Measurements from ENCODE around the gene THOC3.
"Not testable (repeated sequence)": the region's sequence is repeated elsewhere in the genome, so short reads cannot be mapped to it uniquely, and the experiment has no call there.

Gene THOC3

GRCh38 chr5:175921061-175921730, 46.9 kb downstream of the THOC3 start:
- Mint-ChIP-seq H3K27me3 (no peaks in the 10 kb centered on the region), H3K4me1 (no peaks in the 10 kb centered on the region), H3K9me3 (no peaks in the 10 kb centered on the region), H3K36me3 (ENCODE audit: insufficient read depth) (peaks cover 2% of the 10 kb centered on the region), H3K27ac (ENCODE audit: low read depth) (no peak overlapping the region), H3K4me3 (no peak overlapping the region)
- DNase-seq (ENCODE audit: low spot score in 2 of 2) = no peak
- no peak for ATAC-seq (replicated peaks; ENCODE audit: extremely low read depth, poor library complexity, severe bottlenecking)

GRCh38 chr5:175920231-175920811, 47.8 kb downstream of the THOC3 start:
- no peaks in the 10 kb centered on the region for H3K27me3 Mint-ChIP-seq

GRCh38 chr5:175915066-175916037, 52.8 kb downstream of the THOC3 start:
- not testable (repeated sequence) for H3K27me3 Mint-ChIP-seq; H3K36me3 Mint-ChIP-seq (ENCODE audit: insufficient read depth); H3K9me3 Mint-ChIP-seq; DNase-seq (ENCODE audit: low spot score in 2 of 2); H3K4me1 Mint-ChIP-seq
- Mint-ChIP-seq H3K4me3 (peak overlapping the region; percentile 78), H3K27ac (ENCODE audit: low read depth) (peak overlapping the region; percentile 91)
- ATAC-seq (replicated peaks; ENCODE audit: extremely low read depth, poor library complexity, severe bottlenecking) = peak; percentile 90

More at GRCh38 chr5:175920231-175920811, 47.8 kb downstream of the THOC3 start:
- peaks cover 2% of the 10 kb centered on the region for H3K36me3 Mint-ChIP-seq (ENCODE audit: insufficient read depth)
- H3K4me3 Mint-ChIP-seq = no peak overlapping the region
- no peak overlapping the region for H3K27ac Mint-ChIP-seq (ENCODE audit: low read depth)
- ATAC-seq (replicated peaks; ENCODE audit: extremely low read depth, poor library complexity, severe bottlenecking) (no peak), DNase-seq (ENCODE audit: low spot score in 2 of 2) (no peak)
- peaks cover 3% of the 10 kb centered on the region for H3K4me1 Mint-ChIP-seq
- no peaks in the 10 kb centered on the region for H3K9me3 Mint-ChIP-seq

GRCh38 chr5:175913835-175914672, 54.1 kb downstream of the THOC3 start:
- not testable (repeated sequence) for H3K27ac Mint-ChIP-seq (ENCODE audit: low read depth)

GRCh38 chr5:175910072-175910471, 58.0 kb downstream of the THOC3 start:
- not testable (repeated sequence) for DNase-seq (ENCODE audit: low spot score in 2 of 2); H3K27ac Mint-ChIP-seq (ENCODE audit: low read depth); H3K4me1 Mint-ChIP-seq; ATAC-seq (replicated peaks; ENCODE audit: extremely low read depth, poor library complexity, severe bottlenecking); H3K9me3 Mint-ChIP-seq; H3K4me3 Mint-ChIP-seq; H3K36me3 Mint-ChIP-seq (ENCODE audit: insufficient read depth); H3K27me3 Mint-ChIP-seq

More at GRCh38 chr5:175913835-175914672, 54.1 kb downstream of the THOC3 start:
- H3K27me3 Mint-ChIP-seq; H3K9me3 Mint-ChIP-seq; H3K36me3 Mint-ChIP-seq (ENCODE audit: insufficient read depth); ATAC-seq (replicated peaks; ENCODE audit: extremely low read depth, poor library complexity, severe bottlenecking); H3K4me3 Mint-ChIP-seq; DNase-seq (ENCODE audit: low spot score in 2 of 2); H3K4me1 Mint-ChIP-seq: not testable (repeated sequence)
